Nephron (organoid): ENCODE data around the gene CD276.
"Not testable (repeated sequence)": the region's sequence is repeated elsewhere in the genome, so short reads cannot be mapped to it uniquely, and the experiment has no call there.

Experiments
- H3K27ac Mint-ChIP-seq, 3 experiments: 2 replicates each; pipeline ENCODE4 v1.8.0; 2020; ENCODE audit warnings: mixed read lengths in 3 of 3, mild to moderate bottlenecking in 2 of 3, moderate library complexity in 1 of 3
- H3K27me3 Mint-ChIP-seq: 2 replicates; pipeline ENCODE4 v1.8.0; 2021; ENCODE audit warnings: low read depth, mild to moderate bottlenecking, moderate library complexity, mixed read lengths
- H3K36me3 Mint-ChIP-seq: 2 replicates; pipeline ENCODE4 v1.8.0; 2020; ENCODE audit warnings: low read depth, mixed read lengths
- H3K4me1 Mint-ChIP-seq: 2 replicates; pipeline ENCODE4 v1.8.0; 2020; ENCODE audit warnings: mixed read lengths
- H3K4me3 Mint-ChIP-seq, 3 experiments: 2 replicates each; pipeline ENCODE4 v1.8.0; 2020; ENCODE audit warnings: mild to moderate bottlenecking in 3 of 3, mixed read lengths in 3 of 3, moderate library complexity in 2 of 3
- H3K9me3 Mint-ChIP-seq: 2 replicates; pipeline ENCODE4 v1.8.0; 2020; ENCODE audit warnings: mixed read lengths
- TF ChIP-seq, protein P1 (sequence below), 3 experiments: fragments of 200-600 bp; sonication (generic); IDR thresholded peaks; one replicate each; pipeline ENCODE4 v1.5.0; 2021; ENCODE audit warnings: antibody characterized with exemption in 3 of 3; ENCODE audit not compliant: unreplicated experiment in 3 of 3

CD276 gene

DNA sequence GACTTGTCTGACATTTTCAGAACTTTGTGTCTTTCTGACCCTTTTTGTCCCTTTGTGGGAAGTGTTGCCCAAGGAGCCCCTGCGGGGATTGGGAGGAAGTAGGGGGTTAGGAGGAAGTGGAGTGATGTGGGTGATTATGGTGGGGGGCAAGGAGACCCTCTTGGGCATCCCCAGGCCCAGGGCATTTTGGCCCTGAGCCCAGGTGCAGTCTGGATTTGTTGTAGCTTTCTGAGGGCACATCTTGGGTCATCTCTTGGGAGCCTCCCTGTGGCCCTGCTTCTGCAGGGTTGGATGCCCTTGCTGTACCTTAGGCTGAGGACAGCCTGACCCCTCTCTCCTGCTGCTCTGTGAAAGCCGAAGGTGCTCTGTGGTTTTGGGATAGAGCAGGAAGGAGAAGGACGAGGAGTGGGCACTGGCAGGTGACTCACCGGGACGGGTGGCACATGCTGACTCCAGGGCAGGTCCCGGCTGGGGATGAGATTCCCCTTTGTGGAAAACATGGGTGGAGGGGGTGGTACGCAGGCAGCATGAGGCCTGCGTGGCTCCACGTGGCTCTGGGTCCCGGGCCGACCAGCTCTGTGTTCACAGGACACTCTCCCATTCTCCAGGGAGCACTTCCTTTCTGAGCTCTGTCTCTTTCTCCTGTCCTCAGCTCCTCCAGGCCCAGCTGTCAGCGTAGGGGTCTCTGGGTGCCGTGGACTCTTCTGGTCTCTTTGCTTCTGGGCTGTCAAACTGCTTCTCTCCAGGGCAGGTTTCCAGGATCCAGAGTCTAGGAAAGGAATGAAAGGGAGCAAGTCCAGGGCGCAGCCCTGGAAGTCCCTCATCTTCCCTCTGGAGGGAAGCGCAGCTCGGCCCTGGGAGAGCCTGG lies 11.8 kb downstream of the CD276 start:
- Mint-ChIP-seq H3K27ac (peak overlapping the region; percentile 89 to 95 (median 92)), H3K4me1 (peaks cover 67% of the 10 kb centered on the region), H3K4me3 (no peak overlapping the region), H3K27me3 (no peaks in the 10 kb centered on the region), H3K9me3 (no peaks in the 10 kb centered on the region), H3K36me3 (peaks cover 8% of the 10 kb centered on the region)
- TF ChIP-seq, protein P1, sequence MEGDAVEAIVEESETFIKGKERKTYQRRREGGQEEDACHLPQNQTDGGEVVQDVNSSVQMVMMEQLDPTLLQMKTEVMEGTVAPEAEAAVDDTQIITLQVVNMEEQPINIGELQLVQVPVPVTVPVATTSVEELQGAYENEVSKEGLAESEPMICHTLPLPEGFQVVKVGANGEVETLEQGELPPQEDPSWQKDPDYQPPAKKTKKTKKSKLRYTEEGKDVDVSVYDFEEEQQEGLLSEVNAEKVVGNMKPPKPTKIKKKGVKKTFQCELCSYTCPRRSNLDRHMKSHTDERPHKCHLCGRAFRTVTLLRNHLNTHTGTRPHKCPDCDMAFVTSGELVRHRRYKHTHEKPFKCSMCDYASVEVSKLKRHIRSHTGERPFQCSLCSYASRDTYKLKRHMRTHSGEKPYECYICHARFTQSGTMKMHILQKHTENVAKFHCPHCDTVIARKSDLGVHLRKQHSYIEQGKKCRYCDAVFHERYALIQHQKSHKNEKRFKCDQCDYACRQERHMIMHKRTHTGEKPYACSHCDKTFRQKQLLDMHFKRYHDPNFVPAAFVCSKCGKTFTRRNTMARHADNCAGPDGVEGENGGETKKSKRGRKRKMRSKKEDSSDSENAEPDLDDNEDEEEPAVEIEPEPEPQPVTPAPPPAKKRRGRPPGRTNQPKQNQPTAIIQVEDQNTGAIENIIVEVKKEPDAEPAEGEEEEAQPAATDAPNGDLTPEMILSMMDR (IDR thresholded peaks at IDR 0.05; ENCODE audit: unreplicated experiment in 3 of 3): no peak

DNA sequence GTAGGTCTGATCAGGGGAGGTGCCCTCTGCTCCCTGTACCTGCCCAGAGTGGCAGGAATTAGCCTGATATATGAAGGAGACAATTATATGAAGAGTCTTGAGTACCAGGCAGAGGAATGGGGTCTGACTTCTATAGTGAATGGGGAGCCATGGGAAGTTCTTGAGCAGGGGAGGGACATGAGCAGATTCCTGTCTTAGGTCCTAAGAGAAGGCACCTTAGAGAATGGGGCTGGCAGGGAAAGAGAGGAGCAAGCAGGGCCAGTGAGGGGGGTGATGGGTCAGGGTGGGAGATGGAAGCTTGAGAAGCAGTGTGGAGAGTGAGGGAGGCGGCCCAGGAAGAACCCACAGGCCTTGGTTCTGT lies 12.4 kb downstream of the CD276 start:
- H3K27me3 Mint-ChIP-seq: no peaks in the 10 kb centered on the region
- H3K9me3 Mint-ChIP-seq: no peaks in the 10 kb centered on the region
- peak overlapping the region; percentile 89 to 95 (median 92) for H3K27ac Mint-ChIP-seq
- H3K36me3 Mint-ChIP-seq: peaks cover 12% of the 10 kb centered on the region
- H3K4me3 Mint-ChIP-seq: peak overlapping the region; percentile 19 to 52 (median 43)
- TF ChIP-seq, protein P1 (IDR thresholded peaks at IDR 0.05; ENCODE audit: unreplicated experiment in 3 of 3): no peak
- peaks cover 71% of the 10 kb centered on the region for H3K4me1 Mint-ChIP-seq

DNA sequence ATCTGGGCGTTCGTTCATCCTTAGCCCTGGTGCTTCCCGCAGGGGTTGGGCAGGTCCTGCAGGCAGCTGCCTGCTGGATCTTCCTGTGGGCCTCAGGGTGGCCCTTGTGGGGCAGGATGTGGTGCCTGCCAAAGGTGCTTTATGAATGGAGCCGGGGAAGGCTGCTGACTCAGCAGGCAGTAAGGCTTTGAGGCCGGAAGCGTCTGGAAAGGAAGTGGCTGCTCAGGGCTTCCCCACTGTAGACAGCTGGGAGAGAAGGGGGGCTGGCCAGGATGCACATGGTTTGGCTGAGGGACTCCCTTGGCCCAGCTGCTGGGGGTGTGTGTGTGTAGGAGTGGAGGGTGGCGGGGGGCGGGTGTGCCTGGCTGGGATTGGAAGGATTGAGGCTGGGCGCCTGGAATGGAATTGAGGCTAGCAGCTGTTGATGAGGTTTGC lies 12.9 kb downstream of the CD276 start:
- H3K4me1 Mint-ChIP-seq: peaks cover 71% of the 10 kb centered on the region
- no peaks in the 10 kb centered on the region for H3K27me3 Mint-ChIP-seq
- peaks cover 16% of the 10 kb centered on the region for H3K36me3 Mint-ChIP-seq
- H3K4me3 Mint-ChIP-seq: peak overlapping the region; percentile 19 to 52 (median 43)
- peak overlapping the region; percentile 89 to 95 (median 92) for H3K27ac Mint-ChIP-seq
- H3K9me3 Mint-ChIP-seq: no peaks in the 10 kb centered on the region
- TF ChIP-seq, protein P1 (IDR thresholded peaks at IDR 0.05; ENCODE audit: unreplicated experiment in 3 of 3): no peak

DNA sequence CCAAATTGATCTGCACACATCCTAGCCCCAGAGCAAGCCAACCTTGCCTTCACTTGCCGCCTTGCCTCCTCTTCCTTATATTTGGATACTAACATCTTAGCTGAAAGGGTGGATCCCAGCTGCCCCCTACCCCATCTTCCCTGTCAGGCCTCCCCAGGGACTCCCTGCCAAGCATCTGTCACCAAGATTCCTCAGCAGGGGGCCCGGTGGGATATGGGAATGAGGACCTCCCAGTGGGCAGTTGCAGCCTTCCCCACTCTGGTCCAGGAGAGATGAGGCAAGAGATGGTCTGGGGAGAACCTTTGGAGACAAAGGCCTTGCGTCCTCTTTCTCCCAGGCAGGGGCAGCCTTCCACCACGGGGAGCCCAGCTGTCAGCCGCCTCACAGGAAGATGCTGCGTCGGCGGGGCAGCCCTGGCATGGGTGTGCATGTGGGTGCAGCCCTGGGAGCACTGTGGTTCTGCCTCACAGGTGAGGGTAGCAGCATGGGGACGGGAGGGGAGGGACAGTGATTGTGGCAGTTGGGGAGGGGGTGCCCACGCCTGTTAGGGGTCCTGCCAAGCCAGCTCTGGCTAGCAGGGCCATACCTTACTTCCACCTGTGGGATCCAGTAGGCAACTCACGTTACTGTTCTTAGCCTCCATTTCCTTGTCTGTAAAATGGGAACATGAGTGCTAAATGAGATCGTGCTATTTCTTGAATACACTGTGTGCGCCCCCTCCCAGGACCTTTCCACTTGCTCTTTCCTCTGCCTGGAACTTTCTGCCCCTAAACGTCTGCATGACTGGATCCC lies 15.3 kb downstream of the CD276 start:
- Mint-ChIP-seq H3K9me3 (no peaks in the 10 kb centered on the region), H3K4me1 (peaks cover 53% of the 10 kb centered on the region), H3K27me3 (no peaks in the 10 kb centered on the region), H3K27ac (peak overlapping the region in 1 of 3 experiments; percentile 60), H3K36me3 (peaks cover 18% of the 10 kb centered on the region), H3K4me3 (no peak overlapping the region)
- TF ChIP-seq, protein P1 (IDR thresholded peaks at IDR 0.05; ENCODE audit: unreplicated experiment in 3 of 3): no peak

DNA sequence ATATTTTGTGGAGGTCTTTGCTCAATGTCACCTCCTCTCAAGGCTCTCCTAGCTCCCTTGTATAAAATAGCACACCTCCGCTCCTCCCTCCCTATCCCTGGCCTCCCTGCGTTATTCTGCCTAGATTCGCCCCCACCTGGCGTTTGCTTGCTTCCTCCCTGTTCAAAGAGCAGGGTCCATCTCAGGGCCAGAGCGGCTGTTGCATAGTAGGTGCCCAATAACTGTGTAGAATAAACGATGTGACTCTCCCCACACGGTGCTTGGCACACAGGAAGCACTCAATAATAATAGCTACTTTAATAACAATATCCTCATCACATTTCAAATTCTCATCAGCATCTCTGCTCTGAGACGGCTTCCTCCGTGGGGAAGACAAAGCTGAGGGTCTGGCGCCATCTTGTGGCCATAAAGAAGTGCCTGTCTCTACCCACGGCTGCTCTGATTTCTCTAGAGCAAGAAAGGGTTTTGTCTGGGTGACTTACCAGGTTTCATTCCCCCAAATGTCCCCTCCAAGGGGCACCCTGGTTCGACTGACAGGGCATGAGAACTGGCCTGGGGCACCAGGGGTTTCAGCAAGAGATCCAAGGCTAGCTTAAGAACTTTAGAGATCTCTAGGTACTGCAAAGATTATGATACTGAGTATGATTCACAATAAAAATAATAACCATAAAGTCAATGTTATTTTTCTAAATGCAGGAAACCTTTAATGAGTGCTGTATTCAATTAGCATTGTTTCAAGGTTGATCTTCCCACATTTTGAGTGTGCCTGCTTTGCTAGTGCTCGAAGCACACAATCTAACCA lies 16.1 kb downstream of the CD276 start:
- Mint-ChIP-seq H3K4me1 (peaks cover 48% of the 10 kb centered on the region), H3K27me3 (no peaks in the 10 kb centered on the region), H3K4me3 (no peak overlapping the region), H3K9me3 (no peaks in the 10 kb centered on the region), H3K36me3 (peaks cover 26% of the 10 kb centered on the region), H3K27ac (peak overlapping the region; percentile 16 to 61 (median 25))
- TF ChIP-seq, protein P1 (IDR thresholded peaks at IDR 0.05; ENCODE audit: unreplicated experiment in 3 of 3): peak; percentile 91 to 95 (median 91)

DNA sequence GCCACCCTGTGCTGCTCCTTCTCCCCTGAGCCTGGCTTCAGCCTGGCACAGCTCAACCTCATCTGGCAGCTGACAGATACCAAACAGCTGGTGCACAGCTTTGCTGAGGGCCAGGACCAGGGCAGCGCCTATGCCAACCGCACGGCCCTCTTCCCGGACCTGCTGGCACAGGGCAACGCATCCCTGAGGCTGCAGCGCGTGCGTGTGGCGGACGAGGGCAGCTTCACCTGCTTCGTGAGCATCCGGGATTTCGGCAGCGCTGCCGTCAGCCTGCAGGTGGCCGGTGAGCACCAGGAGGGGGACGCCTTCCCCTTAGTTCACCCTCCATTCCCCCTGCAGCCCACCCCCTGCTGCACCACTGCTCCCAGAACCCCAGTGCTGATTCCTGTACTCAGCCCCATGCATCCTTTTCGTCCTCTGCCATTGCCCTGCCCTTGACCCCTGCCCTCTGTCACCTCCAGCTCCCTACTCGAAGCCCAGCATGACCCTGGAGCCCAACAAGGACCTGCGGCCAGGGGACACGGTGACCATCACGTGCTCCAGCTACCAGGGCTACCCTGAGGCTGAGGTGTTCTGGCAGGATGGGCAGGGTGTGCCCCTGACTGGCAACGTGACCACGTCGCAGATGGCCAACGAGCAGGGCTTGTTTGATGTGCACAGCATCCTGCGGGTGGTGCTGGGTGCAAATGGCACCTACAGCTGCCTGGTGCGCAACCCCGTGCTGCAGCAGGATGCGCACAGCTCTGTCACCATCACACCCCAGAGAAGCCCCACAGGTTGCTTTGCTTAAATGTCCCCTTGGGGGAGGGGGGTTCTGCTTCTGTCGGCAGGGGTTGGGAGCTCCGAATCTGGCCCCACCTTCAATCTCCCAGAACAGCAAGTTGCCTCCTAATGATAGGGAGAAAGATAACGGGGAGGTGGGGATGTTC lies 18.4 kb downstream of the CD276 start:
- H3K9me3 Mint-ChIP-seq, H3K4me3 Mint-ChIP-seq, H3K27ac Mint-ChIP-seq, H3K27me3 Mint-ChIP-seq: not testable (repeated sequence)
- peaks cover 29% of the 10 kb centered on the region for H3K4me1 Mint-ChIP-seq
- H3K36me3 Mint-ChIP-seq: peaks cover 44% of the 10 kb centered on the region

DNA sequence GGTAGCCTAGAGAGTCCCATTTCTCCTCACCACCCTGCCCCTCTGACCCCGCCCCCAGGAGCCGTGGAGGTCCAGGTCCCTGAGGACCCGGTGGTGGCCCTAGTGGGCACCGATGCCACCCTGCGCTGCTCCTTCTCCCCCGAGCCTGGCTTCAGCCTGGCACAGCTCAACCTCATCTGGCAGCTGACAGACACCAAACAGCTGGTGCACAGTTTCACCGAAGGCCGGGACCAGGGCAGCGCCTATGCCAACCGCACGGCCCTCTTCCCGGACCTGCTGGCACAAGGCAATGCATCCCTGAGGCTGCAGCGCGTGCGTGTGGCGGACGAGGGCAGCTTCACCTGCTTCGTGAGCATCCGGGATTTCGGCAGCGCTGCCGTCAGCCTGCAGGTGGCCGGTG lies 19.4 kb downstream of the CD276 start:
- Mint-ChIP-seq H3K36me3 (peaks cover 52% of the 10 kb centered on the region), H3K4me1 (peaks cover 19% of the 10 kb centered on the region)
- not testable (repeated sequence) for H3K27me3 Mint-ChIP-seq, H3K27ac Mint-ChIP-seq, H3K4me3 Mint-ChIP-seq, H3K9me3 Mint-ChIP-seq
